Endothelial cell of umbilical vein (primary cell): ENCODE results near the gene PPP4R4. TPM values are rescaled to one million over a fixed set of nuclear protein-coding genes. Genes with fewer than 3 reads are reported as not detected.
"Not testable (repeated sequence)": the region's sequence is repeated elsewhere in the genome, so short reads cannot be mapped to it uniquely, and the experiment has no call there.

Source experiments
- BruUV-seq: library from RNA; stranded (reverse); fragments of 400-500 nt; replicated peaks from 2 replicates; lab custom pipeline; 2021; lab: Mats Ljungman, UMichigan
- CTCF ChIA-PET: fragments of 300-600, 350-600 bp; sonication (Branson Sonifier 250); formaldehyde crosslinking; loops from one replicate; lab custom pipeline; 2021; ENCODE audit warnings: antibody characterized with exemption, inconsistent platforms; lab: Charles Lee
- POLR2A ChIA-PET: fragments of 300-600, 350-600 bp; sonication (Branson Sonifier 250); formaldehyde crosslinking; loops from one replicate; lab custom pipeline; 2021; ENCODE audit warnings: antibody characterized with exemption, inconsistent platforms; lab: Charles Lee
- DNase-seq: peaks from one replicate; pipeline ENCODE4 v3.0.0-alpha.2; 2011; ENCODE audit warnings: low read depth, low spot score
- FAIRE-seq: peaks from 2 replicates; lab custom pipeline; 2011; peaks lifted over from hg19 to GRCh38; lab: Jason Lieb, UNC
- H2AFZ ChIP-seq: 2 replicates; pipeline ENCODE4 v1.6.0; 2012; ENCODE audit warnings: low read depth, low read length, control low read depth, inconsistent platforms
- H3K27ac ChIP-seq: 2 replicates; pipeline ENCODE4 v1.5.1; 2011; ENCODE audit warnings: low read depth, mild to moderate bottlenecking, control low read depth, low read length, moderate library complexity; ENCODE audit not compliant: insufficient read depth
- H3K27me3 ChIP-seq, 2 experiments: 2 replicates each; pipeline versions ENCODE4 v1.6.0 to v1.6.1; 2011; ENCODE audit warnings: low read length in 2 of 2, mixed read lengths in 1 of 2; ENCODE audit not compliant: control insufficient read depth in 2 of 2, insufficient read depth in 2 of 2
- H3K36me3 ChIP-seq, 2 experiments: 2 replicates in 1 of 2; 3 replicates in 1 of 2; pipeline ENCODE4 v1.5.1; 2011; ENCODE audit warnings: low read length in 2 of 2, mild to moderate bottlenecking in 1 of 2, moderate library complexity in 1 of 2; ENCODE audit not compliant: control insufficient read depth in 2 of 2, insufficient read depth in 2 of 2; ENCODE audit errors: extremely low read depth in 1 of 2
- H3K4me1 ChIP-seq: 3 replicates; pipeline ENCODE4 v1.5.1; 2011; ENCODE audit warnings: mild to moderate bottlenecking, low read length; ENCODE audit not compliant: control insufficient read depth, insufficient read depth; ENCODE audit errors: extremely low read depth
- H3K4me2 ChIP-seq: 2 replicates; pipeline ENCODE4 v1.6.1; 2011; ENCODE audit warnings: low read length, control low read depth, mixed read lengths; ENCODE audit not compliant: insufficient read depth
- H3K4me3 ChIP-seq, 3 experiments: fragments of 200-600 bp in 1 of 3; sonication (generic), shearing (Covaris generic) in 1 of 3; replicated peaks in 1 of 3; 2 replicates each; pipeline ENCODE4 v1.5.1; 2011 to 2016; ENCODE audit warnings: control low read depth in 3 of 3, low read length in 3 of 3, mild to moderate bottlenecking in 2 of 3, inconsistent platforms in 1 of 3, low read depth in 1 of 3, moderate library complexity in 1 of 3; ENCODE audit not compliant: insufficient read depth in 1 of 3
- H3K79me2 ChIP-seq: 2 replicates; pipeline ENCODE4 v1.6.0; 2012; ENCODE audit warnings: low read length, inconsistent platforms; ENCODE audit not compliant: control insufficient read depth, insufficient read depth
- H3K9ac ChIP-seq: replicated peaks from 2 replicates; pipeline ENCODE3; 2011; ENCODE audit warnings: low read length, control low read depth; ENCODE audit not compliant: insufficient read depth; ENCODE audit errors: extremely low read depth
- H3K9me1 ChIP-seq: replicated peaks from 3 replicates; pipeline ENCODE4 v1.6.0; 2011; ENCODE audit warnings: mild to moderate bottlenecking, low read length; ENCODE audit not compliant: control insufficient read depth, insufficient read depth; ENCODE audit errors: extremely low read depth
- H3K9me3 ChIP-seq: replicated peaks from 2 replicates; pipeline ENCODE4 v1.5.1; 2012; ENCODE audit warnings: low read length, inconsistent platforms; ENCODE audit not compliant: control insufficient read depth, insufficient read depth
- H4K20me1 ChIP-seq: replicated peaks from 2 replicates; pipeline ENCODE3; 2011; ENCODE audit warnings: mild to moderate bottlenecking, low read length; ENCODE audit not compliant: control insufficient read depth, insufficient read depth; ENCODE audit errors: extremely low read depth
- CTCF ChIP-seq, 2 donors: IDR thresholded peaks; 1 replicate in 1 of 2; 2 replicates in 1 of 2; pipeline ENCODE4 v1.5.1; 2011; ENCODE audit warnings: low read length in 2 of 2, mild to moderate bottlenecking in 2 of 2, moderate library complexity in 2 of 2, control low read depth in 1 of 2, inconsistent platforms in 1 of 2, low read depth in 1 of 2; ENCODE audit not compliant: insufficient read depth in 1 of 2; ENCODE audit errors: extremely low read depth in 1 of 2
- EZH2 ChIP-seq: IDR thresholded peaks from 2 replicates; pipeline ENCODE4 v1.6.1; 2012; ENCODE audit warnings: borderline replicate concordance, low read depth, mild to moderate bottlenecking, moderate library complexity, low read length, inconsistent platforms; ENCODE audit not compliant: severe bottlenecking
- FOS ChIP-seq: IDR thresholded peaks from 2 replicates; pipeline ENCODE4 v1.6.1; 2011; ENCODE audit warnings: mild to moderate bottlenecking, low read length, moderate library complexity, borderline replicate concordance; ENCODE audit not compliant: insufficient read depth
- GATA2 ChIP-seq: IDR thresholded peaks from 2 replicates; pipeline ENCODE4 v1.7.0; 2011; ENCODE audit warnings: low read depth, mild to moderate bottlenecking, moderate library complexity, mixed read lengths, low read length; ENCODE audit not compliant: insufficient read length, insufficient read depth
- JUN ChIP-seq: IDR thresholded peaks from 2 replicates; pipeline ENCODE4 v1.6.1; 2011; ENCODE audit warnings: borderline replicate concordance, low read depth; ENCODE audit not compliant: insufficient read length, insufficient read depth
- MAX ChIP-seq: IDR thresholded peaks from 2 replicates; pipeline ENCODE4 v1.6.1; 2011; ENCODE audit not compliant: insufficient read depth, insufficient read length
- MYC ChIP-seq: IDR thresholded peaks from one replicate; pipeline ENCODE4 v1.6.1; 2011; ENCODE audit warnings: mild to moderate bottlenecking, low read depth, low read length
- POLR2A ChIP-seq: IDR thresholded peaks from 2 replicates; pipeline ENCODE4 v1.6.1; 2012; ENCODE audit warnings: low read depth, mild to moderate bottlenecking, control low read depth, low read length
- POLR2AphosphoS5 ChIP-seq: IDR thresholded peaks from 2 replicates; pipeline ENCODE4 v1.6.1; 2012; ENCODE audit warnings: low read depth, mild to moderate bottlenecking, control low read depth, low read length, moderate library complexity; ENCODE audit not compliant: insufficient read depth
- dilution Hi-C: fragments of 300-500 bp; cut with MboI; formaldehyde crosslinking; loops from one replicate; pipeline ENCODE4 v1.15.0; 2019; ENCODE audit warnings: low sequenced_read_pairs; ENCODE audit not compliant: extremely low pct_ligation_motif_present
- intact Hi-C: fragments of 100-400 bp; cut with micrococcal nuclease; formaldehyde crosslinking; loops from one replicate; pipeline ENCODE4 v1.10.0; 2022
- polyA plus RNA-seq, 4 experiments: library from polyadenylated mRNA; depleted of rRNA in 3 of 4; stranded (reverse) in 3 of 4; unstranded in 1 of 4; fragments of >200 nt; gene quantifications; 2 replicates each; pipeline versions ENCODE4 v1.2.1 to v1.2.3, GENCODE V29; 2011 to 2012; ENCODE audit warnings: missing spikeins in 1 of 4
- total RNA-seq: library from RNA; stranded (reverse); gene quantifications from 2 replicates; pipeline ENCODE4 v1.2.3, GENCODE V29; 2021

PPP4R4 gene
- total and polyA plus RNA-seq, 2 donors (not counting 3 experiments of a cell fraction or from before 2014, with no cell fraction given), result not detected

DNA sequence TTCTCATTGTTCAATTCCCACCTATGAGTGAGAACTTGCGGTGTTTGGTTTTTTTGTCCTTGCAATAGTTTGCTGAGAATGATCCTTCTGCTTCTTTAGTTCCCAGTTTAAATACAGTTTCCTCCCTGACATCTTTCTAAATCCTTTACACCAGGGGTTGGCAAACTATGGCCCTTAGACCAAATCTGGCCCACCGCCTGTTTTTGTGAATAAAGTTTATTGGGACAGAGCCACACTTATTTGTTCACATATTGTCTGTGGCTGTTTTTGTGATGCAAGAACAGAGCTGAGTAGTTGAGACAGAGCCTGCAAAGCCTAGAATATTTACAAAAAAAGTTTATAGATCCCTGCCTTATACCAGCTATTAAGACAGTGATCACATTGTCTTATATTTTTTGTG lies 65.3 kb downstream of the PPP4R4 start:
- DNase-seq (no peak), FAIRE-seq (no peak)
- H3K9ac ChIP-seq, result no peak overlapping the region
- H3K36me3 ChIP-seq, result no peaks in the 10 kb centered on the region
- no peaks in the 10 kb centered on the region for H4K20me1 ChIP-seq
- CTCF ChIA-PET, result no interaction called here
- peaks cover 0 to 2% of the 10 kb centered on the region in 2 experiments for H3K27me3 ChIP-seq
- dilution Hi-C loops, result no loop called here
- no TSS peak for BruUV-seq
- intact Hi-C loops, result no loop called here
- TF ChIP-seq GATA2 (no peak), POLR2AphosphoS5 (no peak), EZH2 (no peak)
- no peak overlapping the region for H3K4me3 ChIP-seq
- H3K79me2 ChIP-seq, result no peaks in the 10 kb centered on the region
- H3K27ac ChIP-seq, result no peak overlapping the region
- no peaks in the 10 kb centered on the region for H3K9me3 ChIP-seq
- POLR2A ChIA-PET, result no interaction called here
- H3K4me2 ChIP-seq, result no peak overlapping the region
- H2AFZ ChIP-seq, result no peak overlapping the region
- no peaks in the 10 kb centered on the region for H3K4me1 ChIP-seq
- H3K9me1 ChIP-seq, result no peaks in the 10 kb centered on the region

DNA sequence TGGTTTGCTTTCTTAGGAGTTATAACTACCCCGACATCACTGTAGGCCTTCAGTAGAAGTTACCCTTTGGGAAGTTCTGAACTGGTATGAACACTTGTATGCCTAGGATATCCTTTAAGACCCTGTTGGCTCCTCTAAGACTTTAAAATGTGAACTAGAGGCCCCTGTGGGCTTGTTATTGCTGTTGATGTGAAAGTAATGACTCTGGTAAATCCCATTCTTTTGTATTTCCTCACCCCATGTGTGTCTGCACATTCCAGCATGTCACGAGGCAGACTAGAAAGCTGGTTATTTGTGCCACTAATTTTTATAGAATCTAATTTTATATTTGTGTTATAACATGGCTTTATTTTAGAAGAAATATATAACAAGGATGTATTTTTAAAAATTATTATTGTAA lies 70.1 kb downstream of the PPP4R4 start:
- H3K4me3 ChIP-seq, result no peak overlapping the region
- no peaks in the 10 kb centered on the region for H3K4me1 ChIP-seq
- DNase-seq (no peak), FAIRE-seq (no peak)
- CTCF ChIA-PET, result no interaction called here
- TF ChIP-seq MAX, result no peak
- TF ChIP-seq POLR2AphosphoS5, result no peak
- TF ChIP-seq FOS, result no peak
- TF ChIP-seq GATA2, result no peak
- no peak for TF ChIP-seq CTCF (IDR thresholded peaks at IDR 0.05; ENCODE audit: extremely low read depth in 1 of 2, insufficient read depth in 1 of 2, low read depth in 1 of 2, low read length in 2 of 2)
- no peak for TF ChIP-seq JUN
- TF ChIP-seq POLR2A, result no peak
- TF ChIP-seq MYC, result no peak
- no peak overlapping the region for H3K9ac ChIP-seq
- H4K20me1 ChIP-seq, result no peaks in the 10 kb centered on the region
- no peaks in the 10 kb centered on the region for H3K9me1 ChIP-seq
- no peak overlapping the region for H3K4me2 ChIP-seq
- H3K27ac ChIP-seq, result no peak overlapping the region
- H2AFZ ChIP-seq, result no peak overlapping the region
- no peaks in the 10 kb centered on the region for H3K36me3 ChIP-seq
- BruUV-seq, result no TSS peak
- H3K27me3 ChIP-seq, result peaks cover 0 to 2% of the 10 kb centered on the region in 2 experiments
- POLR2A ChIA-PET, result no interaction called here
- H3K79me2 ChIP-seq, result no peaks in the 10 kb centered on the region
- no peaks in the 10 kb centered on the region for H3K9me3 ChIP-seq
- dilution Hi-C loops (no loop called here), intact Hi-C loops (no loop called here)

GRCh38 chr14:94264195-94264594 lies 90.1 kb downstream of the PPP4R4 start:
- intact Hi-C loops, H4K20me1 ChIP-seq, H3K9me3 ChIP-seq, H3K27me3 ChIP-seq, H3K79me2 ChIP-seq, H2AFZ ChIP-seq, H3K9ac ChIP-seq, H3K4me2 ChIP-seq, BruUV-seq, H3K4me1 ChIP-seq, DNase-seq, H3K4me3 ChIP-seq, H3K9me1 ChIP-seq, POLR2A ChIA-PET, FAIRE-seq, H3K27ac ChIP-seq, CTCF ChIA-PET, H3K36me3 ChIP-seq: not testable (repeated sequence)
- dilution Hi-C loops, result loop anchor here (10.0 kb wide), 1 partner anchor 49 kb away; no protein-coding TSS in a partner anchor
